Measurements from ENCODE around the gene KCNN3. TPM values are rescaled to one million over a fixed set of nuclear protein-coding genes. Genes with fewer than 3 reads are reported as not detected.

The KCNN3 gene
- total RNA-seq, 2 experiments from 2014 or later, result 0.02 to 0.14 TPM

- Mint-ChIP-seq H3K9me3 (no peaks in the 10 kb centered on the region), H3K27me3 (peaks cover 13% of the 10 kb centered on the region), H3K36me3 (no peaks in the 10 kb centered on the region), H3K4me1 (ENCODE audit: low read depth) (no peaks in the 10 kb centered on the region), H3K27ac (no peak overlapping the region), H3K4me3 (no peak overlapping the region)
- POLR2A ChIA-PET, result no interaction called here
- CTCF ChIA-PET, result interaction anchor here (1.5 to 3.1 kb wide), 3 partner anchors 97 to 215 kb away, joined by 4 to 14 read pairs (median 7); no protein-coding TSS in a partner anchor
- intact Hi-C loops (cut with micrococcal nuclease), result no loop called here
- no peak for DNase-seq
Observed at GRCh38 chr1:154663471-154664060, 206.5 kb downstream of the KCNN3 start.

- no peak overlapping the region for H3K4me3 Mint-ChIP-seq
- no peaks in the 10 kb centered on the region for H3K36me3 Mint-ChIP-seq
- H3K27me3 Mint-ChIP-seq, result peaks cover 21% of the 10 kb centered on the region
- ChIA-PET CTCF (no interaction called here), POLR2A (interaction anchor here (0.6 kb wide), 1 partner anchor 152 kb away, joined by 3 read pairs; no protein-coding TSS in a partner anchor)
- intact Hi-C loops (cut with micrococcal nuclease), result no loop called here
- DNase-seq, result no peak
- H3K9me3 Mint-ChIP-seq, result no peaks in the 10 kb centered on the region
- no peaks in the 10 kb centered on the region for H3K4me1 Mint-ChIP-seq (ENCODE audit: low read depth)
- H3K27ac Mint-ChIP-seq, result no peak overlapping the region
Observed at GRCh38 chr1:154661110-154661509, 209.0 kb downstream of the KCNN3 start.

GRCh38 chr1:154659823-154660592 is 210.1 kb downstream of the KCNN3 start:
- no peak for DNase-seq
- no peak overlapping the region for H3K4me3 Mint-ChIP-seq
- POLR2A ChIA-PET, result no interaction called here
- H3K36me3 Mint-ChIP-seq, result no peaks in the 10 kb centered on the region
- no peaks in the 10 kb centered on the region for H3K9me3 Mint-ChIP-seq
- CTCF ChIA-PET, result interaction anchor here (0.5 kb wide), 1 partner anchor 9 kb away, joined by 4 read pairs; no protein-coding TSS in a partner anchor
- no peak overlapping the region for H3K27ac Mint-ChIP-seq
- H3K27me3 Mint-ChIP-seq, result peaks cover 21% of the 10 kb centered on the region
- intact Hi-C loops (cut with micrococcal nuclease), result no loop called here
- no peaks in the 10 kb centered on the region for H3K4me1 Mint-ChIP-seq (ENCODE audit: low read depth)

- no peak for DNase-seq
- no peak overlapping the region for H3K4me3 Mint-ChIP-seq
- H3K9me3 Mint-ChIP-seq, result no peaks in the 10 kb centered on the region
- H3K36me3 Mint-ChIP-seq, result no peaks in the 10 kb centered on the region
- H3K27ac Mint-ChIP-seq, result no peak overlapping the region
- CTCF ChIA-PET, result interaction anchor here (1.2 to 1.9 kb wide), 2 partner anchors 9 to 12 kb away, joined by 4 to 7 read pairs; no protein-coding TSS in a partner anchor
- H3K27me3 Mint-ChIP-seq, result peaks cover 21% of the 10 kb centered on the region
- H3K4me1 Mint-ChIP-seq (ENCODE audit: low read depth), result no peaks in the 10 kb centered on the region
- intact Hi-C loops (cut with micrococcal nuclease), result no loop called here
- POLR2A ChIA-PET, result interaction anchor here (0.6 kb wide), 1 partner anchor 51 kb away, joined by 3 read pairs; no protein-coding TSS in a partner anchor
Observed at GRCh38 chr1:154657556-154657955, 212.5 kb downstream of the KCNN3 start.

- intact Hi-C loops (cut with micrococcal nuclease), result no loop called here
- Mint-ChIP-seq H3K27me3 (peaks cover 8% of the 10 kb centered on the region), H3K9me3 (no peaks in the 10 kb centered on the region), H3K27ac (no peak overlapping the region), H3K36me3 (no peaks in the 10 kb centered on the region), H3K4me1 (ENCODE audit: low read depth) (no peaks in the 10 kb centered on the region), H3K4me3 (no peak overlapping the region)
- ChIA-PET CTCF (interaction anchor here (0.5 kb wide), 1 partner anchor 16 kb away, joined by 3 read pairs; no protein-coding TSS in a partner anchor), POLR2A (no interaction called here)
- DNase-seq, result no peak
Observed at GRCh38 chr1:154652893-154653292, 217.2 kb downstream of the KCNN3 start.

Other genes with a start within 250 kb of the KCNN3 start
- gene PMVK, start 66.4 kb upstream of the KCNN3 start, total RNA-seq, result 10 to 100 TPM; 51.2 to 54.0 TPM
- gene PBXIP1, start 85.8 kb upstream of the KCNN3 start, total RNA-seq, result 10 to 100 TPM; 55.9 to 57.3 TPM
- 10 to 100 TPM; 31.5 to 32.4 TPM for gene PYGO2, start 91.5 kb upstream of the KCNN3 start, total RNA-seq
- 10 to 100 TPM; 43.4 to 46.5 TPM for gene SHC1, start 100.5 kb upstream of the KCNN3 start, total RNA-seq
- 100 to 1,000 TPM; 197 to 205 TPM for gene CKS1B, start 104.4 kb upstream of the KCNN3 start, total RNA-seq
- gene FLAD1, start 113.1 kb upstream of the KCNN3 start, total RNA-seq, result 10 to 100 TPM; 45.4 to 49.4 TPM
- gene LENEP, start 123.3 kb upstream of the KCNN3 start, total RNA-seq, result under 1 TPM; 0.36 to 0.56 TPM
- 100 to 1,000 TPM; 124 to 125 TPM for gene ZBTB7B, start 132.5 kb upstream of the KCNN3 start, total RNA-seq
- gene DCST2, start 163.5 kb upstream of the KCNN3 start, total RNA-seq, result 1 to 10 TPM; 1.1 to 1.3 TPM
- under 1 TPM in 1 of 2 experiments, not detected in 1; 0.14 TPM for gene DCST1, start 163.5 kb upstream of the KCNN3 start, total RNA-seq
- 10 to 100 TPM; 54.3 to 60.5 TPM for gene ADAM15, start 181.0 kb upstream of the KCNN3 start, total RNA-seq
- 1 to 10 TPM; 5.0 to 6.1 TPM for gene EFNA4, start 193.5 kb upstream of the KCNN3 start, total RNA-seq
- 1 to 10 TPM; 2.4 to 2.6 TPM for gene EFNA3, start 208.6 kb upstream of the KCNN3 start, total RNA-seq

Data from activated CD4-positive, alpha-beta memory T cell treated with anti-CD3 and anti-CD28 coated beads for 36 hours (primary cell).